HL-60 (cell line): ENCODE results near the gene UBIAD1.

Source experiments
- CTCF ChIP-seq: IDR thresholded peaks from one replicate; pipeline ENCODE4 v1.5.1; 2011; ENCODE audit warnings: low read length, control low read depth, inconsistent platforms; ENCODE audit not compliant: insufficient read depth
- POLR2AphosphoS5 ChIP-seq: IDR thresholded peaks from 2 replicates; pipeline ENCODE4 v1.6.1; 2012; ENCODE audit warnings: low read depth
- REST ChIP-seq: IDR thresholded peaks from 2 replicates; pipeline ENCODE4 v1.6.1; 2012; ENCODE audit warnings: low read depth; ENCODE audit not compliant: insufficient replicate concordance

GRCh38 chr1:11285883-11286734 lies 13.1 kb downstream of the UBIAD1 start:
- TF ChIP-seq CTCF: no peak
- TF ChIP-seq POLR2AphosphoS5: no peak
- no peak for TF ChIP-seq REST
